GM18511 (cell line): ENCODE data around the gene RBMS3.
"Not testable (repeated sequence)": the region's sequence is repeated elsewhere in the genome, so short reads cannot be mapped to it uniquely, and the experiment has no call there.

Experiments used
- ATAC-seq: cut with Tn5 transposase; IDR thresholded peaks from one replicate; pipeline ENCODE4 v1.9.1; 2021; ENCODE audit warnings: mild to moderate bottlenecking, moderate library complexity; ENCODE audit not compliant: unreplicated experiment

Gene RBMS3

DNA sequence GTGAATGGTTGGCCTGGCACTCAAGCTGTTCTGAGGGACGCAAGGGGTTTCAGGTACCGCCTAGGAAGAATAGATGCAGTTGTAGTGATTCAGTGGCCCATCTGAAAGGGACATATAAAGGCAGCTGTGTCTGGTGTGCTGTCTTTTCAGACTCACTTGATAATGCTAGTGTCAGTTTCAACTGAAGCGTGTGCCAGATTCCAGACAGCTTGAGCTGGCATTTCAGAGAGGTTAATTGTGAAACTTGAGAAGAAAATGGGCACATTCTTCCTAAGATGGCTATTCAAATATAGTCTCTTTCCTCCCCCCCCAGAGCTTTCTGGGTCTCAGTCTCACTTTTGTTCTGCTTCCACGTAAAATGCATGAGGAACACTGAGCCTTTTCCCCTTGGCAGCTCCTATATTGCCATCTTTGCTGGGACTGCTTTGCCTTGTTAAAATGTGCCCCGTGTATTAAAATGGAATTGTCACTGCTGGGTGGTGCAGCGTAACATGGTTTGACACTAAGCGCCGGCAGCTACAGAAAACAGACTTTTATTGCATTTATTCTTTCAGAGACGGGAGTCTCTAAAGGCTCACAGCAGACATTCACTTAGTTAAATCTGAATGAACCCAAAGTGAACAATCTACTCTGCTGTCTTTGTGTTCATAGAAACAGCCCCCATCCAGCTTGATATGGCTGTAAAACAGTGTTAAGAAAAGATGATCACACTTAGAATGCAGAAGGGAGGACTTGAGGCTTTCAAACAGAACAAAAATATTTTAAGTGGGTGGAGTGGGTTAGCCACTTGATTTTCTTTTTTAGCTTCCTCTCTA, 478.7 kb downstream of the RBMS3 start:
- ATAC-seq: no peak

DNA sequence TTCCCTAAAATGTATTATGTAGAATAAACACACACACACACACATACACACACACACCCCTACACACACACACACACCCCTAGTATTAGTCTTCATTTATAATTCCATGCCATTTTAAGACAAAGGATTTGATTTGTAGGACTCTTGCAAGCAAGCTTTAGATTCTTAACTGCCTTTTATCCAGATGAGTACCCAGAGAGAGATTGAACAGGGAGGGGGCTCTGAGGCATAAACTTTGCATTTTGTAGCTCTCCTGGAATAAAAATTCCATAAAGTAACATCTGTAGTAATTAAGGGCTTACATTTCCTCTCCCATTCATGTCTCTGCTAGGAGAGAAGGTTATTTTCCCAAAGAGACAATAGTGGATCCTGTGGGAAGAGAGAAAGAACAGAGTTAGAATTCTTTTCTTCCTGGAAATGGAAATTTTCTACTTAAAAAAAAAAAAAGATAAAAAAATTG, 479.4 kb downstream of the RBMS3 start:
- no peak for ATAC-seq

DNA sequence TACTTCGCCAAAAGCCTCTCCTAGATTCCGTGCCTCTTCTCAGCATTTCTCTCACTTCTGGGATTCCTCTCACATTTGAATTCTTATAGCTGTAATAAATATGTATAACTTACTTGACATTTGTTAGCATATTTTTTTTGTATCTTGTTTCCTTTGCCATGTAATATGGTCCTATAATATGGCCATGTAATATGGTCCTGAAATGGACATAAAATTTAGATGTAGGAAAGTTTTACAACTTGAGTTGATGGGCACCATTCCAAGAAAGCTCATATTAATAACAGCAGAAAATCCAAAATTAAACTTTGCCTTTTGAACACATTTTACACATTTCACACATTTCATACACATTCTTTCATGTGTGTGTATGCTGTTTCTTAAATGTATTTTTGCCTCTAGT, 480.6 kb downstream of the RBMS3 start:
- ATAC-seq: no peak

DNA sequence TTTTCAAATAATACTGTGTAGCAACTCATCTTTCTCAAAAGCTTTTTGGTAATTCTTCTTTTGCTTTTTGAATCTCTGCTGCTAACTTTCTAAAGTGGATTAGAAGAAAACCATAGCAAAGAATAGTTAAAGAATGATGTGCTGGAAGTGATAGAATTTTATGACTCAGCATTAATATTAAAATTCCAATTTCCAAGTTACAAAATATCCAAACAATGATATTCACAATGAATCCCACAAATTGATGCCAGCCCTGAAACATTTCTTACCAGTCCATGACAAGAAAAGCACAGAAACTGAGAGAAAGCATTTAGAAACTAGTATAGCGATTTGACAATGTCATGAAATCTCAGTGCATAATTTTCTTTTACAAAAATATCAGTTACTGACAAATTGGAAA, 482.2 kb downstream of the RBMS3 start:
- no peak for ATAC-seq

DNA sequence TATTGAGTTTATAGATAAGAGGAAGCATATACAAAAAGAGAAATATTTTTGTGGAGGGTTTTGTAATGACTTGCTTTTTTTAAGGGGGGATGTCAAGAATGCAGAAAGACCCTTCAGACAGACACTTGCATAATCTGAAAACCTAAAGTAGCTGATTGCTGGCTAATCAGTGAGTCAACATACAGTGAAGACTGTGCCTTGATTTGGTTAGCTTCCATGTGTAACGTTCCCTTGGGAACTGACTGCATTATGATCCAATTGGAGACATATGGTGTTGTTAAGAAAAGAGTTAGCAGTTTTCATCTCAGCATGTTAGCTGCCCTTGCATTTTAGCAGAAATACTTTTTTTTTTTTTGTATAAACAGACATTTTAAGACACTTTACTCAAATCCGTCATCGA, 483.2 kb downstream of the RBMS3 start:
- no peak for ATAC-seq

DNA sequence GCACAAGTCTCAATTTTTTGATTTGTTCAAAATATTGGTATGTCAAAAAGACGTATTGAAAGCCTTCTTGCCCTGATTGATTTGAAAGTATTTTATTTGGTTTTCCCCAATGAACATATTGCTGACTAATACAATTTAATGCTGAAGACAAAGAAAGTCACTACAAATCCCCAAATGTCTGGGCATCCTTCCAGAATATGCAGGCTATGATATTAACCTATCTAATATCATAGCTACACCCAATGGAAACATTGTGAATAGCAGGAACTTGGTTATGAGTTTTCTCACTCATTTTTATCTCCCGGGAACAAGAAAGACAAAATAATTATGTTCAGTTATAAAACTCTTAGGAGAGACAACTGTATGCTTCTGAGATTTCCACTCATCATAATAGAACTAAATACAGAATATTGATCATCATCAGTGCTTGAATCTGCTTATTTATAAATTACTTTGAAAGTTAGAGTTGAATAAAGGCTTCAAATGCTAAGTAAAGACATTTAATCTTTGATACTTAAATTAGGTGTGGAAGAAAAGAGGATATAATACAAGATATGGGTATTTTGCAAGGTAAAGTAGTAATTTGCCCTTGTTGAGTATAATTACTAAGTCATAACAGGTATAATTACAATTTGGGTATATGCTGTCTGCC, 483.9 kb downstream of the RBMS3 start:
- ATAC-seq: no peak

DNA sequence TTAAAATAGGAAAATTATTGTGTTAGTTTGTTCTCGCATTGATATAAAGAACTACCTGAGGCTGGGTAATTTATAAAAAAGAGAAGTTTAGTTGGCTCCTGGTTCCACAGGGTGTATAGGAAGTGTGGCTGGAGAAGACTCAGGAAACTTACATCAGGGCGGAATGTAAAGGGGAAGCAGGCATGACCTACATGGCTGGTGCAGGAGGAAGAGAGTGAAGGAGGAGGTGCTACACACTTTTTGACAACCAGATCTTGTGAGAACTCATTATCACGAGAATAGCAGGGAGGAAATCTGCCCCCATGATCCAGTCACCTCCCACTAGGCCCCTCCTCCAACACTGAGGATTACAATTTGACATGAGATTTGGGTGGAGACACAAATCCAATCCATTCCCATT, 490.7 kb downstream of the RBMS3 start:
- ATAC-seq: no peak

DNA sequence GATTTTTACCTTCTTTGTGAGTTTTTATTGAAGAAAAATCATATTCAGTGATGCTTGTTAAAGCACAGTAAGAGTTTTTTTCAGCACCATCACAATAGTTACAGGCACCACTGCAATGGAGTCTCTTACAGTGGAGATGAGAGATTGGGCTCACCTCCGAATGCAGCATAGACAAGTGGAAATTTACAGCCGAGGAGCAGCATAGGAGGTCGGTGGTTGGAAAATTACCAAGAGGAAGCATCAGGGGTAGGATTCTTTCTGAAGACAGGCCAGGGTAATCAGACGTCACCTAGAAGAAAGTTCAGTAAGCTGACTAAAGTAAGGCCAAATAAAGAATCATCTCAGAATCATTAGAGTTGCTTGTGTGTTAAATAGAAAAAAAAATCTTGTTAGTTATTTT, 491.6 kb downstream of the RBMS3 start:
- no peak for ATAC-seq

DNA sequence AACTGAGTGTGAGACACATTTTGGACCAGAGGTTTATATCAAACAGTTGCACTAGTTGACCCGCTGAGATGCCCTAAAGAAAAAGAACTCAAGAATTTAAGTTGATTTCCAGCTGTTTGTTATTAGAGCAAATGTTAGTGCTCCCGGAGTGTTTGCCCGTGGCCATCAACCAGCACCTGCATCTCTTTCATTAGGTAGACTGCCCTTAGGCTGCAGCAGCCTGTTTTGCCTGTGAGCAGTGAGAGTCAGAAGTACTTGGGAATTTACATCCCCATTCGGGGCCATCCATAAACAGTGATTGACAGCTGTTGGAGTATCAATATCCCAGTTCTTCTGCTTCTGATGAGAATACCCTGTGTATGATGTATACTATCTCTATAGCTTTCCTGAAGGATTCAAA, 492.6 kb downstream of the RBMS3 start:
- ATAC-seq: no peak

DNA sequence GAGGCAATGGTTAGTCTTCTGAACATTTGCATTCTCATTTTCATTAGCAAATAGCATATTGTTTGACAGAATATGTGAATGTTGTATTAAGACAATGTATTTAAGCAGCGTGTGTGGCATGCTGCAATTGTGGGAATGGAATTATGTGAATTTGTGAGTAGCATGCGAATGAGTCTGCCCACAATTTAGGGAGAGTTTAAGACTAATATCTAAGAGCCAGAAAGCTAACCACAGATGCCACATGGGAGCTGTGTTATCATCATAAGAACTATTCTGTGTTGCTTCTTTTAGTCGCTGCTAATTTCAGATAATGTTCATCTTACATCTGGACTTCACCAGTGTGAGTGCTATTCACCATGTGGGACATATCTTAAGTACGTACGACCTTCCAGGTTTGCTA, 494.5 kb downstream of the RBMS3 start:
- no peak for ATAC-seq

DNA sequence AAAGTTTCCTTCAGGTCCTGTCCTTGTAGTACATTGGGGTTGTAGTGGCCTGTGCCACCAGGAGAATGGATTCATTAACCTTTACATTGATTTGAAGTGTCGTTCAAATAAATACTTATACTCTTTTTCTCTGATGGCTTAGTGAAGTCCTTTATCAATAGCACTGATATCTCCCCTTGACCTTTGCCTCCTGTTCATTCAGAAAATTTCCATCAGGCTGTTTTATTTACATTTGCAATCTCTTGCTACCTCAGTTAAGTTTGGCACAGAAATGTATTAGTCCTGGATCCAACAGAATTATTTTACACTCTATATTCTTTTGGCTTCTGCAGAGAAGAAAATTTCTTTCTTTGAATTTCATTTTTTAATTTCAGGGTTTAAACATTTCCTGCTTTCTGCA, 497.0 kb downstream of the RBMS3 start:
- ATAC-seq: no peak

DNA sequence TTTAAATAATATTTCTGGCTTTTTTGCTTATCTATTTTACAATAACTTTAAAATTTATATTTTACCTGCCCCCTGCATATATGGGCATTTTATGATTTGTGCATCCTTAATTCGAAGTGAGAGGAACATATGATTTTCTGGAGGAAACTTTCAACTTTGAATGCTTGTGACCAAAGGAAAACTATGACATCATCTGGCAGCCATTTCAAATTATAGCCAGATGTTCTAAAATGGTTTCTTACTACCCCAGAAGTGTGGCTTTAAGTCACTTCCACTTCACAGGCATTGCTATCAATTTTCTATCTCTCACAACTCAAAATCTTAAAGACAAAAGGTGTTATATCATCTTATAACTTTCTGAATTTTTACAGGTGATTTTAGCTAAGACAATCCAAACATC, 508.8 kb downstream of the RBMS3 start:
- no peak for ATAC-seq

DNA sequence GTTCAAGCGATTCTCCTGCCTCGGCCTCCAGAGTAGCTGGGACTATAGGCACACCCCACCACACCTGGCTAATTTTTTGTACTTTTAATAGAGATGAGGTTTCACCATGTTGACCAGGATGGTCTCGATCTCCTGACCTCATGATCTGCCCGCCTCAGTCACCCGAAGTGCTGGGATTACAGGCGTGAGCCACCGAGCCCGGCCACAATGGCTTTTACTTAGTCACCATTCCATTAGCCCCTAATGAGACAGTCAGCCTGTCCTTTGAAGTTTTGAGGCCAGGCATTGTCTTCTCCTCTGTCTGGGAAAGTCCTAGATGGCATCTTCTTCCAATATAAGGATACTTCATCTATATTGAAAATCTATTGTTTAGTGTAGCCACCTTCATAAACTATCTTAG, 515.9 kb downstream of the RBMS3 start:
- ATAC-seq: no peak

DNA sequence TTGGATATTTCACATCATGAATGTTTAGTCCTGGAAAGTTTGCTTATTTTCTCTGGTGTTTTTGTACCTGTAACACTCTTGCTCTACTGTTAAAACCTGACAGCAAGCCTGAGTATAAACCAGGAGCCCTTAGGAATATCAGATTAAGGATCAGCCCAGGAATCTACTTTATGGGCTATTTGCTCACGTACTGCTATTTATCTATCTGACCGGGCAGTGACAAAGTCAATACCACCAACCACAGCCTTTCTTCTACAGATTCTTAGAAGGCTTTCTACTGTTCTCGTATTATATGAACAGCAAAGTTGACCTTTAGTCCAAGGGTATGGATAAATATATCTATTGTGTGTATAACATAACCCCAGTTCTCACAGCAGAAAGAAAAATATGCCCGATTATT, 521.2 kb downstream of the RBMS3 start:
- no peak for ATAC-seq

DNA sequence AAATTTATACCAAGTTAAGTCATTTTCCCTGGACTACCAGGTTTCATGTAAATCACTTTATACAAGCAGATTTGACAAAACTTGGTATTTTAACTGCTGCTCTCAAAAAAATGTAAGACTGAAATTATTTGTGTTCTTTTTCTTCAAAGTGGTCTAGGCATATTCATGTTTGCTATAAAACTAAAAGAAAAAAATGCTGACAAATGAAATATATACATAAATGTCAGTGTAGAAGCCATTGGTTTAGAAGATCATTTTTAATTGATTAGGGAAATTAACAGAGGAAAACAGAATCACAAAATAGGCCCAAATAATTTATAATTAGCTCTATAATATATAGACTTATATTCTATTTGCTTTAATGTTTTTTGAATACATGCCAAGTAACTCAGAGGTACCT, 523.2 kb downstream of the RBMS3 start:
- ATAC-seq: no peak

DNA sequence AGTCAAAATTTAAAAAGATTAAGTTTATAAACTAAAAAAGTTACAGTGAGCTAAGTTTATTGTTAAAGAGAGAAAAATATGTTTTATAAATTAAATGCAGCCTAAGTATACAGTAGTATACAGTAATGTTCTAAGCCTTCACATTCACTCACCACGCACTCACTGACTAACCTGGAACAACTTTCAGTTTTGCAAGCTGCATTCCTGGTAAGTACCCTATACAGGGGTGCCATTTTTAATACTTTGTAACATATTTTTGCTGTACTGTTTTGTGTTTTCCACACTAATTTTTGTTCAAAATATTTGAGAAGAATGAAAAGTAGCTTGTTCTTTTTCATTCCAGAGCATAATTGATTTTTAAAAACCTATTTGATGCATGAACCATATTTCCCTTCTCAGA, 524.9 kb downstream of the RBMS3 start:
- ATAC-seq: no peak

DNA sequence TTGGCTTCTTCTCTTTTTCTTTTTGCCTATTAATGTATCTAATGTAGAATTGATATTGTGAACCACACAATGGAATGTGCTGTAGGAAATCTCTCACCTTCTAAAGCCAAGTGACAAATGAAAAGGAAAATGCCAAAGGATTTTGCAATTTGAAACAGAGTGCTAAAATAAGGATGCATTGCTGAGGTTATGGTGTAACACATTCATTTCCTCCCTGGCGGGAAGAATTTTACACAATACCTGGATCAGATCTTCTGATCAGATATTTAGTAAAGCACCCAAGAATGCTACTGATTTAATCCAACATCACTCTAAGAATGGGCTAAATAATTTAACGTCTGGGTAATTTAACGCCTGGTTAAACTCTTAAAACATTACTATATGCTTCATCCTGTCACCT, 527.5 kb downstream of the RBMS3 start:
- not testable (repeated sequence) for ATAC-seq

DNA sequence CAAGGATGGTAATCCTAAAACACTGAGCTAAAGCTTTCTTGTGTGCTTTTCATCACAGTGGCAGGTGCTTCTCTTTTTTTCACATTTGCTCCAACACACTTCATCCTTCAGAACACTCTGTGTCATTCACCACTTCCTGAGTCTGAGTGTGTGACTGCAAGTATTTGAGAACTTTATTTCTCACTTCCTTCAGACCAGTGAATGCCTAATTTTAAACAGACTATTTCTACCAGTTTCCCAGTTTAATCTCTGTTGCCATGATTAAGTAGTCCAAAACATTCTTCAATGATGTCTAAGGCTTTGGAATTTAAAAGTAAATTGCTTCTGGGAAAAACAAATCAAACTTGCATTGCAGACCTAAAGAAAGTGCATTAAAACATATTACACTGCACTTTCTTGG, 541.2 kb downstream of the RBMS3 start:
- no peak for ATAC-seq

DNA sequence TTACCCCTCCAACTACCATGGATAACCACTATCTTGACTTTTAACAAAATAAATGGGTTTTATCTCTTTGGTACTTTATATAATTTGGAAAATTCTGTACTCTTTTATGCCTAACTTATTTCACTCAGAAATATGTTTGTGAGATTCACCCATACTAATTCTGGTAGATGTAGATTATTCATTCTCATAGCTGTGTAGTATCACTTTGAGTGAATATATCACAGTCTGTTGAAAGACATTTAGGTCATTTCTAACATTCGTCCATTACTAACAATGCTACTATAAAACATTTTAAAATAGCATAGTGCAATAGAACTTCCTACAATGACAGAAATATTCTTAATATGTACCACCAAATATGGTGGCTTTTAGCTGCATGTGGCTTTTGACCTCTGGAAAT, 542.4 kb downstream of the RBMS3 start:
- no peak for ATAC-seq

DNA sequence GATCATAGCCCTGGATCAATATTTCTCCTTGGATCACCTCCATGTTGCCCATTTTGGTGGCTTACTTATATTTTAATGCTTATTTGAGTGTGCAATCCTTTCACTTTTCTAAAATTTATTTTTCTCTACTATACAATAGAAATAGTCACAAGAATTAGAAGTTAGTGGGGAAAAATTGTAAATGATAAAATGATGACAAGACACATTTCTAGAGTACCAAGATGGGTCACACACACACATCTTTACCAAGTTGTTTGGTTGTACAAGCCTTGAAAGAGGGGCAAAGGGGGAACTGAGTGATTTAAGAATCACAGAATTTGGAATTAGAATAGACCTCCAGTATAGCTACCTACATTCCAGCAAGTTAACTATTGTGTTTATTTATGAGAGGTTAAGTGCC, 545.8 kb downstream of the RBMS3 start:
- no peak for ATAC-seq

DNA sequence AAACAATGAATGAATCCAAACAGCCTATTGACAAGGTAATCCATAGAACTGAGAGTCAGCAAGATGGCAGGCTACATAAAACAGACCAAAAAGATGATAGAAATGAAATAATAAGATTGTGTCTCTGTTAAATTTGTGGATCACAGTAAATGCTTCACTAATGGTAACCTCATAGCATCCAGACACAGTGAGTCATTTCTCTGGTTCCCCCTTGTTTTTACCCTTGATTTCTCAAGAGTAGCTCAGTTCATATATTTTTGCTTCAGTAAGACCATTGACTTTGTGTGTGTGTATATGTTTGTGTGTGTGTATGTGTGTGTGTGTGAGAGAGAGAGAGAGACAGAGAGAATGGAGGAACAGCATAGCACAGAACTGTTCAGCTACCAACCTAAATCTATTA, 546.9 kb downstream of the RBMS3 start:
- ATAC-seq: no peak

DNA sequence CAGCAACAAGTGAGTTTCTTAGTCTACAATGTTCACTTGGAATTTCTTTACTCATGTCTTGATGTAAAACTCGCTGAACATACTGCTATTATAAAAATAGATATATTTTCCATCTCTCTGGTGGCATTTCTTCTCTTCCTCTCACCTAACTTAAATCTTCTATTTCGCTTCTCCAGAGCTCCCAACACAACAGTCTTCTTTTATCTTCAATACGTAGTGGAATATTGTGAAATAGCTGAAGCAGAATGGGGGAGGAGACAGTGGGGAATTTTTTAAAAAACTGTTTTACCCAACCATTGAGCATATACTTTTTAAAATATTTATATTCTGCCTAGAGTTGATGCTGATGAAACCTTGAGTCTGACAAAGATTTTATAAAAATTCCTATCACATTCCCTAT, 548.5 kb downstream of the RBMS3 start:
- ATAC-seq: no peak

DNA sequence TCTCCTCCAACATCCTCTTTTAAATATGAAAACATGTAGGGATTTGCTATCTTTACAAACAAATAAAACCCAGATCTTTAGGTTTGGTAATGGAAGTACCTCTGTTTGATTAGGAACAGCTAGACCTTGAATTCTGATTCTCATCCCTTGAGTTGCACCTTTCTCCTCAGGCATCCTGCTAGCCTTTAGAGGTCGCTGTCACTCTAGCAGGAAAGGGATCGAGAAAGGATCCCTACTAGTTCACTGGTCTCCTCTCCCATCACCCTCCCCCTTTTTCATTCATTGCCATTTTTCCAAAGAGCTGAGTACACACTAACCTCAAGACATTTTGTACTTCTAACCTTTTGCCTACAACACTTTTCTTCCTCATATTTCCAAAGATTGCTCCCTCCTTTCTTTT, 569.8 kb downstream of the RBMS3 start:
- ATAC-seq: no peak
